SK-N-MC (cell line): ENCODE data around the gene AGAP6.
"Not testable (repeated sequence)": the region's sequence is repeated elsewhere in the genome, so short reads cannot be mapped to it uniquely, and the experiment has no call there.

Source experiments
- EZH2 ChIP-seq: fragments of 200-600 bp; sonication (generic); IDR thresholded peaks from one replicate; pipeline ENCODE4 v1.6.1; 2017; ENCODE audit warnings: antibody characterized with exemption
- FOXP2 ChIP-seq: optimal IDR thresholded peaks from 2 replicates; pipeline ENCODE3; 2011; ENCODE audit warnings: mild to moderate bottlenecking, moderate library complexity; ENCODE audit not compliant: insufficient read depth; ENCODE audit errors: extremely low read length, control extremely low read depth
- POLR2AphosphoS5 ChIP-seq: IDR thresholded peaks from 2 replicates; pipeline ENCODE4 v1.6.1; 2012; ENCODE audit warnings: mild to moderate bottlenecking, low read depth, low read length, borderline replicate concordance

GRCh38 chr10:49948142-49948541 is 40.1 kb upstream of the AGAP6 start:
- not testable (repeated sequence) for TF ChIP-seq EZH2, POLR2AphosphoS5, FOXP2
